Keratinocyte (primary cell): ENCODE data around the gene KDM7A. TPM values are rescaled to one million over a fixed set of nuclear protein-coding genes. Genes with fewer than 3 reads are reported as not detected.

ENCODE experiments used
- DNase-seq: peaks from one replicate; pipeline ENCODE4 v3.0.0-alpha.2; 2011; ENCODE audit warnings: low read depth, missing footprints, low spot score
- FAIRE-seq: peaks from 2 replicates; lab custom pipeline; 2011; peaks lifted over from hg19 to GRCh38; lab: Jason Lieb, UNC
- H2AFZ ChIP-seq: 2 replicates; pipeline ENCODE4 v1.6.0; 2012; ENCODE audit warnings: low read length, control low read depth, inconsistent platforms; ENCODE audit not compliant: control insufficient read depth
- H3K27ac ChIP-seq: 2 replicates; pipeline ENCODE4 v1.5.1; 2011; ENCODE audit warnings: low read length; ENCODE audit not compliant: control insufficient read depth, insufficient read depth
- H3K27me3 ChIP-seq: 3 replicates; pipeline ENCODE4 v1.6.0; 2011; ENCODE audit warnings: low read length; ENCODE audit not compliant: control insufficient read depth, insufficient read depth; ENCODE audit errors: extremely low read depth
- H3K36me3 ChIP-seq, 2 experiments: 2 replicates in 1 of 2; 3 replicates in 1 of 2; pipeline ENCODE4 v1.5.1; 2011; ENCODE audit warnings: low read length in 2 of 2, mild to moderate bottlenecking in 1 of 2; ENCODE audit not compliant: control insufficient read depth in 2 of 2, insufficient read depth in 2 of 2; ENCODE audit errors: extremely low read depth in 1 of 2
- H3K4me1 ChIP-seq: 3 replicates; pipeline ENCODE4 v1.5.1; 2011; ENCODE audit warnings: low read length; ENCODE audit not compliant: control insufficient read depth, insufficient read depth; ENCODE audit errors: extremely low read depth
- H3K4me2 ChIP-seq: 3 replicates; pipeline ENCODE4 v1.6.0; 2011; ENCODE audit warnings: low read depth, low read length; ENCODE audit not compliant: control insufficient read depth, insufficient read depth; ENCODE audit errors: extremely low read depth
- H3K4me3 ChIP-seq, 3 experiments: fragments of 200-600 bp in 1 of 3; sonication (generic) in 1 of 3; 2 replicates in 2 of 3; 3 replicates in 1 of 3; pipeline ENCODE4 v1.5.1; 2011 to 2016; ENCODE audit warnings: low read length in 3 of 3, mild to moderate bottlenecking in 3 of 3, control low read depth in 2 of 3, inconsistent platforms in 1 of 3, low read depth in 1 of 3, mixed read lengths in 1 of 3, mixed run types in 1 of 3, moderate library complexity in 1 of 3; ENCODE audit not compliant: control insufficient read depth in 2 of 3, insufficient read depth in 2 of 3; ENCODE audit errors: extremely low read depth in 1 of 3
- H3K79me2 ChIP-seq: 2 replicates; pipeline ENCODE4 v1.6.0; 2012; ENCODE audit warnings: low read length; ENCODE audit not compliant: control insufficient read depth, insufficient read depth
- H3K9ac ChIP-seq: 3 replicates; pipeline ENCODE4 v1.6.0; 2011; ENCODE audit warnings: low read length; ENCODE audit not compliant: control insufficient read depth, insufficient read depth; ENCODE audit errors: extremely low read depth
- H3K9me1 ChIP-seq: 3 replicates; pipeline ENCODE4 v1.6.0; 2011; ENCODE audit warnings: low read length; ENCODE audit not compliant: control insufficient read depth, insufficient read depth; ENCODE audit errors: extremely low read depth
- H3K9me3 ChIP-seq: 2 replicates; pipeline ENCODE4 v1.5.1; 2012; ENCODE audit warnings: low read depth, low read length; ENCODE audit not compliant: control insufficient read depth
- H4K20me1 ChIP-seq: 3 replicates; pipeline ENCODE4 v1.6.0; 2011; ENCODE audit warnings: low read length; ENCODE audit not compliant: control insufficient read depth, insufficient read depth; ENCODE audit errors: extremely low read depth
- CTCF ChIP-seq, 3 experiments: IDR thresholded peaks in 1 of 3; conservative IDR thresholded peaks in 1 of 3; optimal IDR thresholded peaks in 1 of 3; 2 replicates in 2 of 3; 3 replicates in 1 of 3; pipeline versions ENCODE3 to v1.5.1; 2011; ENCODE audit warnings: low read length in 3 of 3, mild to moderate bottlenecking in 3 of 3, moderate library complexity in 2 of 3, control low read depth in 1 of 3, inconsistent platforms in 1 of 3; ENCODE audit not compliant: insufficient read depth in 2 of 3; ENCODE audit errors: extremely low read depth in 1 of 3
- EZH2 ChIP-seq: IDR thresholded peaks from one replicate; pipeline ENCODE4 v1.6.1; 2012; ENCODE audit warnings: inconsistent platforms, mild to moderate bottlenecking, low read length, moderate library complexity
- dilution Hi-C: fragments of 300-500 bp; cut with MboI; formaldehyde crosslinking; loops from one replicate; pipeline ENCODE4 v1.7.0; 2020; ENCODE audit warnings: low sequenced_read_pairs; ENCODE audit not compliant: extremely low pct_ligation_motif_present
- polyA plus RNA-seq, 5 experiments: library from polyadenylated mRNA; depleted of rRNA in 3 of 5; stranded (reverse) in 3 of 5; stranded (forward) in 1 of 5; unstranded in 1 of 5; fragments of >200 nt; gene quantifications; 1 replicate in 1 of 5; 2 replicates in 3 of 5; 3 replicates in 1 of 5; pipeline versions ENCODE4 v1.2.1 to v1.2.3, GENCODE V29; 2011 to 2012; ENCODE audit warnings: missing spikeins in 2 of 5, low read depth in 1 of 5, low replicate concordance in 1 of 5

Gene KDM7A
- polyA plus RNA-seq, 1 donor (not counting 4 experiments of a cell fraction or from before 2014, with no cell fraction given): 3.3 TPM

DNA sequence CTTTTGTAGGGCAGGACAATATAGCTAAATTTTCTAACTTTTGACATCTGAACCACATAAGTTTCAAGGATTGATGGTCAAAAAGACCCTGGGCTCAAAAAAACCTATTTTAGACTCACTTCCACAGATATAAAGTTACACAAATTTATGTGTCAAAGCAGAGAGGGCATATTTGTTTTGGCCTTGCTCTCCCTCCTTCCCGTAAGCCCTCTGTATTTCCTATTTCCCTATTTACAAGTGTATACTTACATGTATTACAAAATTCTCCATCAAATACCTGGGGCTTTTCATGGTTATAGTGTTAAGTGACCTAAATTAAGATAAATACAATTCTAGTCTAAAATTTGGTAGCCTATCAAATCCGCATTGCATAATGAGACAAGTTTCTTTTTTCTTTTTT, 2.6 kb downstream of the KDM7A start:
- Histone ChIP-seq H3K9ac (no peak overlapping the region), H4K20me1 (no peaks in the 10 kb centered on the region), H3K27ac (no peak overlapping the region)

DNA sequence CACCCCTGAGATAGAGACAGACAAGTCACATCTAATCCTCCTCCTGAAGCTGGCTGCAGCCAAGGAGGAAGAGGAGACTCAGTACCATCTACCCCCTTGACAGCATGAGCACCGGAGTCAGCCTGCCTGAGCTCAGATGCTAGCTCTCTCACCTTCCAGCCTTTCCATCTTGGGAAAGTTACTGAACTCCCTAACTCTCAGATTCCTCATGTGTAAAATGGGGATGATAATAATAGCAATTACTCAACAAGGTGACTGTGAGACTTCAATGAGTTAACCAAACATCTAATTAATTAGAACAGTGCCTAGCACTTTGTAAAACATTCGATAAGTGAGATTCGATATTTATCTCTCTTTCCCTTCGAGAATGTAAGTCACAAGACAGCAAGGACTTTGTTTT, 6.4 kb downstream of the KDM7A start:
- TF ChIP-seq EZH2 (no peak), CTCF (optimal IDR thresholded peaks at IDR 0.05 in 1 of 3, IDR thresholded peaks at IDR 0.05 in 1 of 3, conservative IDR thresholded peaks at IDR 0.05 in 1 of 3; ENCODE audit: extremely low read depth in 1 of 3, insufficient read depth in 2 of 3, low read length in 3 of 3) (no peak)
- Histone ChIP-seq H3K9ac (no peak overlapping the region), H3K4me3 (no peak overlapping the region), H3K4me1 (peaks cover 7% of the 10 kb centered on the region), H3K4me2 (no peak overlapping the region), H2AFZ (no peak overlapping the region), H4K20me1 (no peaks in the 10 kb centered on the region), H3K27me3 (no peaks in the 10 kb centered on the region), H3K79me2 (peaks cover 24% of the 10 kb centered on the region), H3K9me1 (no peaks in the 10 kb centered on the region), H3K36me3 (no peaks in the 10 kb centered on the region), H3K27ac (no peak overlapping the region), H3K9me3 (no peaks in the 10 kb centered on the region)
- DNase-seq (no peak), FAIRE-seq (no peak)
- dilution Hi-C loops: no loop called here

More for the DNA sequence above, 2.6 kb downstream of the KDM7A start:
- Histone ChIP-seq H3K4me1 (peaks cover 4% of the 10 kb centered on the region), H3K27me3 (no peaks in the 10 kb centered on the region), H2AFZ (no peak overlapping the region), H3K9me3 (no peaks in the 10 kb centered on the region), H3K9me1 (no peaks in the 10 kb centered on the region), H3K36me3 (no peaks in the 10 kb centered on the region), H3K4me3 (no peak overlapping the region), H3K4me2 (no peak overlapping the region), H3K79me2 (peaks cover 20% of the 10 kb centered on the region)
- dilution Hi-C loops: no loop called here
- TF ChIP-seq EZH2: no peak
- TF ChIP-seq CTCF (optimal IDR thresholded peaks at IDR 0.05 in 1 of 3, IDR thresholded peaks at IDR 0.05 in 1 of 3, conservative IDR thresholded peaks at IDR 0.05 in 1 of 3; ENCODE audit: extremely low read depth in 1 of 3, insufficient read depth in 2 of 3, low read length in 3 of 3): no peak
- DNase-seq (no peak), FAIRE-seq (no peak)
